ENCODE measurements around the gene PTPRD. TPM values are rescaled to one million over a fixed set of nuclear protein-coding genes. Genes with fewer than 3 reads are reported as not detected.

The PTPRD gene
- total and polyA plus RNA-seq, 2 of the 4 experiments (the other 2 are of a cell fraction) = 0.07 to 0.18 TPM

GRCh38 chr9:9718691-9719090 is 894.1 kb downstream of the PTPRD start:
- Histone ChIP-seq H2BK5ac (ENCODE audit: low read depth, low read length, poor library complexity, severe bottlenecking) (no peak overlapping the region), H2AFZ (replicated peaks; ENCODE audit: low read length, poor library complexity) (no peak overlapping the region), H3K4me2 (ENCODE audit: low read depth, low read length) (no peak overlapping the region), H2BK15ac (ENCODE audit: low read depth, low read length) (no peak overlapping the region), H4K20me1 (ENCODE audit: insufficient read depth, low read length) (no peaks in the 10 kb centered on the region), H4K8ac (ENCODE audit: low read depth in 2 of 2, low read length in 2 of 2) (no peak overlapping the region), H3K79me1 (ENCODE audit: low read depth in 1 of 2, low read length in 2 of 2) (no peaks in the 10 kb centered on the region), H3K36me3 (ENCODE audit: control insufficient read depth, insufficient read depth, low read length) (no peaks in the 10 kb centered on the region), H2AK5ac (ENCODE audit: low read depth, low read length) (no peak overlapping the region), H2BK120ac (ENCODE audit: low read depth, low read length) (no peak overlapping the region), H3K4me3 (ENCODE audit: insufficient read depth, low read depth, low read length) (no peak overlapping the region), H4K5ac (ENCODE audit: low read depth, low read length) (no peak overlapping the region), H3K14ac (replicated peaks; ENCODE audit: low read depth, low read length) (no peak overlapping the region), H3K4me1 (ENCODE audit: control insufficient read depth, insufficient read depth, low read length) (no peaks in the 10 kb centered on the region), H3K56ac (ENCODE audit: extremely low read depth, insufficient read depth, low read length) (no peak overlapping the region), H3K9ac (ENCODE audit: low read depth, low read length) (no peak overlapping the region), H3K9me3 (ENCODE audit: control insufficient read depth, insufficient read depth, low read length) (peaks cover 15% of the 10 kb centered on the region), H3K27ac (ENCODE audit: insufficient read depth, low read length) (no peak overlapping the region), H3K9me1 (ENCODE audit: insufficient read depth, low read length) (no peaks in the 10 kb centered on the region), H3K4ac (ENCODE audit: low read depth, low read length) (no peak overlapping the region), H2BK20ac (ENCODE audit: low read depth, low read length) (no peak overlapping the region), H2AK9ac (replicated peaks; ENCODE audit: low read depth, low read length, poor library complexity) (no peak overlapping the region), H3K27me3 (ENCODE audit: control insufficient read depth, insufficient read depth, low read length) (no peaks in the 10 kb centered on the region), H3K18ac (ENCODE audit: low read depth, low read length) (no peak overlapping the region), H3K23ac (ENCODE audit: low read depth, low read length) (no peak overlapping the region), H4K91ac (ENCODE audit: insufficient read depth, low read depth, low read length) (no peak overlapping the region)
- no peak for ATAC-seq (ENCODE audit: low read depth)
- in situ Hi-C loops (cut with MboI; ENCODE audit: low sequenced_read_pairs) (no loop called here), dilution Hi-C loops (cut with HindIII; ENCODE audit: low sequenced_read_pairs, unreplicated experiment) (no loop called here), intact Hi-C loops (cut with micrococcal nuclease) (no loop called here)
- DNase-seq = no peak
- POLR2A ChIA-PET (ENCODE audit: unreplicated experiment) = no interaction called here
- CTCF ChIA-PET = no interaction called here
- no TSS peak for BruUV-seq (replicated peaks)
- TF ChIP-seq NFE2L2 (IDR thresholded peaks at IDR 0.05; ENCODE audit: low read depth, low read length) (no peak), RAD21 (IDR thresholded peaks at IDR 0.05; ENCODE audit: low read length) (no peak), MAFK (IDR thresholded peaks at IDR 0.05; ENCODE audit: low read depth, low read length) (no peak), MAZ (IDR thresholded peaks at IDR 0.05; ENCODE audit: borderline replicate concordance, low read depth, low read length) (no peak), FOS (IDR thresholded peaks at IDR 0.05; ENCODE audit: low read depth, low read length) (no peak), RFX5 (IDR thresholded peaks at IDR 0.05; ENCODE audit: low read depth, low read length) (no peak), BHLHE40 (IDR thresholded peaks at IDR 0.05; ENCODE audit: low read depth, low read length) (no peak), POLR2A (IDR thresholded peaks at IDR 0.05; ENCODE audit: low read depth, low read length) (no peak)
- TF ChIP-seq, protein P1, sequence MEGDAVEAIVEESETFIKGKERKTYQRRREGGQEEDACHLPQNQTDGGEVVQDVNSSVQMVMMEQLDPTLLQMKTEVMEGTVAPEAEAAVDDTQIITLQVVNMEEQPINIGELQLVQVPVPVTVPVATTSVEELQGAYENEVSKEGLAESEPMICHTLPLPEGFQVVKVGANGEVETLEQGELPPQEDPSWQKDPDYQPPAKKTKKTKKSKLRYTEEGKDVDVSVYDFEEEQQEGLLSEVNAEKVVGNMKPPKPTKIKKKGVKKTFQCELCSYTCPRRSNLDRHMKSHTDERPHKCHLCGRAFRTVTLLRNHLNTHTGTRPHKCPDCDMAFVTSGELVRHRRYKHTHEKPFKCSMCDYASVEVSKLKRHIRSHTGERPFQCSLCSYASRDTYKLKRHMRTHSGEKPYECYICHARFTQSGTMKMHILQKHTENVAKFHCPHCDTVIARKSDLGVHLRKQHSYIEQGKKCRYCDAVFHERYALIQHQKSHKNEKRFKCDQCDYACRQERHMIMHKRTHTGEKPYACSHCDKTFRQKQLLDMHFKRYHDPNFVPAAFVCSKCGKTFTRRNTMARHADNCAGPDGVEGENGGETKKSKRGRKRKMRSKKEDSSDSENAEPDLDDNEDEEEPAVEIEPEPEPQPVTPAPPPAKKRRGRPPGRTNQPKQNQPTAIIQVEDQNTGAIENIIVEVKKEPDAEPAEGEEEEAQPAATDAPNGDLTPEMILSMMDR (conservative IDR thresholded peaks at IDR 0.05; ENCODE audit: low read depth, low read length) = no peak
- TF ChIP-seq, protein P2, sequence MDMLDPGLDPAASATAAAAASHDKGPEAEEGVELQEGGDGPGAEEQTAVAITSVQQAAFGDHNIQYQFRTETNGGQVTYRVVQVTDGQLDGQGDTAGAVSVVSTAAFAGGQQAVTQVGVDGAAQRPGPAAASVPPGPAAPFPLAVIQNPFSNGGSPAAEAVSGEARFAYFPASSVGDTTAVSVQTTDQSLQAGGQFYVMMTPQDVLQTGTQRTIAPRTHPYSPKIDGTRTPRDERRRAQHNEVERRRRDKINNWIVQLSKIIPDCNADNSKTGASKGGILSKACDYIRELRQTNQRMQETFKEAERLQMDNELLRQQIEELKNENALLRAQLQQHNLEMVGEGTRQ (IDR thresholded peaks at IDR 0.05; ENCODE audit: low read depth, low read length) = no peak
- no CpG with 5 or more reads among the region's 3 CpGs for WGBS, 2 experiments (ENCODE audit: extremely low coverage in 2 of 2, insufficient read length in 1 of 2)
